ENCODE data around the gene BAIAP2.
"Not testable (repeated sequence)": the region's sequence is repeated elsewhere in the genome, so short reads cannot be mapped to it uniquely, and the experiment has no call there.

BAIAP2 gene

DNA sequence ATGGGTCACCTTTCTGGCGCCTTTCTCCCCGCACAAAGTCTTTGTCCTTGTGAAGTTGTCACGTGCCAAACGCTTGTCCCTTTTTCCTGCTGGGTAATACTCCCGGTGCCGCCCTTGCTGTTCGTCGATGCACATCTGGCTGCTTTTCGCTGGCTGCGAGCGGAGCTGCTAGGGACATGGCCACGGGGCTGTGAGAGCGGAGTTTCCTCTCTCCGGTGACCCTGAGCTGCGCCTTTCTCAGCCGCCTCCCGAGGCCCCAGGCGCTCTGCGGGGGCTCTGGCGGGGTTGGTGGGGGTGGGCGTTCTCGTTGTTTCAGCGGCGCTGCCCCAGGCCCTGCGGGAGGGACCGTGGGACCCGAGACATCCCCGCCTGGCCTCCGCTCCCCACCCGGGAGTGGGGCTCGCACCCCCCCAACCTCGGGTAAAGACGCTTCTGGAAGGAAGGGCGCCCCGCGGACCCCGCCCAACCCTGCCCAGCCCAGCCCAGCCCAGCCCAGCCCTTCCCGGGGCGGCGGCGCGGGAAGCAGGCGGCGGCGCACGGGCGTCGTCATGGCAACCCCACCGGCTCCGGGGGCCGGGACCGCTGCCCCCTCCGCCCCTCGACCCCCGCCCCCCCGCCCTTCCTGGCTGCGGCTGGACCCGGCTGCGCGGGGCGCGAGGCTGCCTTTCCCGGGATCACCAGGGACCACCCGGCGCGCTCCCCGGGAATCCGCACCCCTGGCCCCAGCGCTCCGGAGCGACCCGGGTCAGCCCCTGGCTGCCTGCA, 31.1 kb upstream of the BAIAP2 start:
- Histone ChIP-seq H3K9ac (ENCODE audit: low read depth, low read length) (no peak overlapping the region), H3K27me3 (ENCODE audit: control insufficient read depth, insufficient read depth, low read length) (peaks cover 23% of the 10 kb centered on the region)

DNA sequence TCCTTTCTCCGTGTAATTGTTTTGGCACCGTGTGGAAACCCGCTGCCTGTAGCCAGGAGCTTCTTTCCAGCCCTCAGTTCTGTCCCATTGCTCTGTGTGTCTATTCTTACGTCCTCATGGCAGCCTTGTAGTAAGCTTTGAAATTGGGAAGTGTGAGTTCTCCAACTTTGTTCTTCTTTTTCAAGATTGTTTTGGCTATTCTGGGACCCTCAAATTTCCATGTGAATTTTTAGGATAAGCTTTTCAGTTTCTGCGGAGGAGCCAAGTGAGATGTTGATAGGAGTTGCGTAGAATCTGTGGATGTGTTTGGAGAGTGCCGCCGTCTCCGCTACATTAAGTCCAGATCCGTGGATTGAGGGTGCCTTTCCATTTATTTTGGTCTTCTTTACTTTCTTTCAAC, 28.1 kb upstream of the BAIAP2 start:
- peaks cover 23% of the 10 kb centered on the region for H3K27me3 ChIP-seq (ENCODE audit: control insufficient read depth, insufficient read depth, low read length)

More for the DNA sequence above, 31.1 kb upstream of the BAIAP2 start:
- peaks cover 9% of the 10 kb centered on the region for H3K36me3 ChIP-seq (ENCODE audit: control insufficient read depth, insufficient read depth, low read length)
- H3K9me3 ChIP-seq (ENCODE audit: control insufficient read depth, insufficient read depth, low read length) = no peaks in the 10 kb centered on the region
- no peaks in the 10 kb centered on the region for H3K4me1 ChIP-seq (ENCODE audit: control insufficient read depth, insufficient read depth, low read length)
- H3K4me3 ChIP-seq (ENCODE audit: low read depth, low read length) = peak overlapping the region; percentile 35

GRCh38 chr17:81008140-81008539, 26.8 kb upstream of the BAIAP2 start:
- H3K36me3 ChIP-seq (ENCODE audit: control insufficient read depth, insufficient read depth, low read length) = no peaks in the 10 kb centered on the region
- peaks cover 16% of the 10 kb centered on the region for H3K27me3 ChIP-seq (ENCODE audit: control insufficient read depth, insufficient read depth, low read length)
- H3K4me3 ChIP-seq (ENCODE audit: low read depth, low read length) = no peak overlapping the region
- no peak overlapping the region for H3K9ac ChIP-seq (ENCODE audit: low read depth, low read length)
- no peaks in the 10 kb centered on the region for H3K4me1 ChIP-seq (ENCODE audit: control insufficient read depth, insufficient read depth, low read length)
- H3K9me3 ChIP-seq (ENCODE audit: control insufficient read depth, insufficient read depth, low read length) = no peaks in the 10 kb centered on the region

More for the DNA sequence above, 28.1 kb upstream of the BAIAP2 start:
- H3K36me3 ChIP-seq (ENCODE audit: control insufficient read depth, insufficient read depth, low read length) = no peaks in the 10 kb centered on the region
- H3K4me3 ChIP-seq (ENCODE audit: low read depth, low read length) = no peak overlapping the region
- no peaks in the 10 kb centered on the region for H3K4me1 ChIP-seq (ENCODE audit: control insufficient read depth, insufficient read depth, low read length)
- H3K9me3 ChIP-seq (ENCODE audit: control insufficient read depth, insufficient read depth, low read length) = no peaks in the 10 kb centered on the region
- no peak overlapping the region for H3K9ac ChIP-seq (ENCODE audit: low read depth, low read length)

- no peaks in the 10 kb centered on the region for H3K36me3 ChIP-seq (ENCODE audit: control insufficient read depth, insufficient read depth, low read length)
- no peak overlapping the region for H3K9ac ChIP-seq (ENCODE audit: low read depth, low read length)
- peaks cover 16% of the 10 kb centered on the region for H3K27me3 ChIP-seq (ENCODE audit: control insufficient read depth, insufficient read depth, low read length)
- no peak overlapping the region for H3K4me3 ChIP-seq (ENCODE audit: low read depth, low read length)
- no peaks in the 10 kb centered on the region for H3K4me1 ChIP-seq (ENCODE audit: control insufficient read depth, insufficient read depth, low read length)
- H3K9me3 ChIP-seq (ENCODE audit: control insufficient read depth, insufficient read depth, low read length) = no peaks in the 10 kb centered on the region
Measured at GRCh38 chr17:81009136-81009535, 25.8 kb upstream of the BAIAP2 start.

GRCh38 chr17:81010935-81011334, 24.0 kb upstream of the BAIAP2 start:
- no peaks in the 10 kb centered on the region for H3K4me1 ChIP-seq (ENCODE audit: control insufficient read depth, insufficient read depth, low read length)
- no peaks in the 10 kb centered on the region for H3K9me3 ChIP-seq (ENCODE audit: control insufficient read depth, insufficient read depth, low read length)
- no peak overlapping the region for H3K4me3 ChIP-seq (ENCODE audit: low read depth, low read length)
- no peak overlapping the region for H3K9ac ChIP-seq (ENCODE audit: low read depth, low read length)
- peaks cover 5% of the 10 kb centered on the region for H3K27me3 ChIP-seq (ENCODE audit: control insufficient read depth, insufficient read depth, low read length)
- no peaks in the 10 kb centered on the region for H3K36me3 ChIP-seq (ENCODE audit: control insufficient read depth, insufficient read depth, low read length)

DNA sequence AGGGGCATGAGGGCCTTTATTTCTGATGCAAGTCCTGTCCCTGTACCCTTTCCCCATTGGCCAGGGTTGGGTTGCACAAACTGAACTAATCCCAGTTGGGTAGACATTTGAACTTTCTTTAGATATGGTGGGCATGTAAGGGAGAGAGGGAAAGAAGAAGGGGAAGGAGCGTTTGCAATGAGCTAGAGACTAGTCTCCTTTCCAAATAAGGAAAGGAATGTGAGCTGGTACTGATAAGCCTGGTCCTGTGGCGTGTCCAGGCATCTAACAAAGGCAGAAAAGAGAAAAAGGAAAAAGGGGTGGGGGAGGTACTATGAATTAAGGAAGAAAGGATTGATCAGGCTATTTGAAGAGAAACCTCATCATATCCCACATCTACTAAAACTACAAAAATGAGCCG, 23.0 kb upstream of the BAIAP2 start:
- Histone ChIP-seq H3K4me1 (ENCODE audit: control insufficient read depth, insufficient read depth, low read length) (no peaks in the 10 kb centered on the region), H3K27me3 (ENCODE audit: control insufficient read depth, insufficient read depth, low read length) (no peaks in the 10 kb centered on the region), H3K4me3 (ENCODE audit: low read depth, low read length) (no peak overlapping the region), H3K9ac (ENCODE audit: low read depth, low read length) (no peak overlapping the region), H3K9me3 (ENCODE audit: control insufficient read depth, insufficient read depth, low read length) (no peaks in the 10 kb centered on the region), H3K36me3 (ENCODE audit: control insufficient read depth, insufficient read depth, low read length) (no peaks in the 10 kb centered on the region)

- Histone ChIP-seq H3K9ac (ENCODE audit: low read depth, low read length) (no peak overlapping the region), H3K4me1 (ENCODE audit: control insufficient read depth, insufficient read depth, low read length) (no peaks in the 10 kb centered on the region), H3K27me3 (ENCODE audit: control insufficient read depth, insufficient read depth, low read length) (no peaks in the 10 kb centered on the region), H3K9me3 (ENCODE audit: control insufficient read depth, insufficient read depth, low read length) (no peaks in the 10 kb centered on the region), H3K36me3 (ENCODE audit: control insufficient read depth, insufficient read depth, low read length) (no peaks in the 10 kb centered on the region), H3K4me3 (ENCODE audit: low read depth, low read length) (no peak overlapping the region)
Measured at GRCh38 chr17:81012574-81013447, 22.1 kb upstream of the BAIAP2 start.

- H3K36me3 ChIP-seq (ENCODE audit: control insufficient read depth, insufficient read depth, low read length) = no peaks in the 10 kb centered on the region
- H3K4me1 ChIP-seq (ENCODE audit: control insufficient read depth, insufficient read depth, low read length) = no peaks in the 10 kb centered on the region
- H3K4me3 ChIP-seq (ENCODE audit: low read depth, low read length) = no peak overlapping the region
- no peaks in the 10 kb centered on the region for H3K27me3 ChIP-seq (ENCODE audit: control insufficient read depth, insufficient read depth, low read length)
- no peaks in the 10 kb centered on the region for H3K9me3 ChIP-seq (ENCODE audit: control insufficient read depth, insufficient read depth, low read length)
- H3K9ac ChIP-seq (ENCODE audit: low read depth, low read length) = no peak overlapping the region
Measured at GRCh38 chr17:81013642-81014041, 21.3 kb upstream of the BAIAP2 start.

GRCh38 chr17:81015136-81015535, 19.8 kb upstream of the BAIAP2 start:
- no peaks in the 10 kb centered on the region for H3K36me3 ChIP-seq (ENCODE audit: control insufficient read depth, insufficient read depth, low read length)
- no peak overlapping the region for H3K4me3 ChIP-seq (ENCODE audit: low read depth, low read length)
- H3K4me1 ChIP-seq (ENCODE audit: control insufficient read depth, insufficient read depth, low read length) = no peaks in the 10 kb centered on the region
- H3K27me3 ChIP-seq (ENCODE audit: control insufficient read depth, insufficient read depth, low read length) = no peaks in the 10 kb centered on the region
- no peaks in the 10 kb centered on the region for H3K9me3 ChIP-seq (ENCODE audit: control insufficient read depth, insufficient read depth, low read length)
- no peak overlapping the region for H3K9ac ChIP-seq (ENCODE audit: low read depth, low read length)

GRCh38 chr17:81016575-81016974, 18.4 kb upstream of the BAIAP2 start:
- H3K9me3 ChIP-seq (ENCODE audit: control insufficient read depth, insufficient read depth, low read length) = no peaks in the 10 kb centered on the region
- no peaks in the 10 kb centered on the region for H3K36me3 ChIP-seq (ENCODE audit: control insufficient read depth, insufficient read depth, low read length)
- no peaks in the 10 kb centered on the region for H3K4me1 ChIP-seq (ENCODE audit: control insufficient read depth, insufficient read depth, low read length)
- H3K27me3 ChIP-seq (ENCODE audit: control insufficient read depth, insufficient read depth, low read length) = no peaks in the 10 kb centered on the region
- no peak overlapping the region for H3K4me3 ChIP-seq (ENCODE audit: low read depth, low read length)
- H3K9ac ChIP-seq (ENCODE audit: low read depth, low read length) = no peak overlapping the region

GRCh38 chr17:81017330-81017729, 17.6 kb upstream of the BAIAP2 start:
- H3K4me3 ChIP-seq (ENCODE audit: low read depth, low read length); H3K4me1 ChIP-seq (ENCODE audit: control insufficient read depth, insufficient read depth, low read length); H3K9ac ChIP-seq (ENCODE audit: low read depth, low read length); H3K27me3 ChIP-seq (ENCODE audit: control insufficient read depth, insufficient read depth, low read length); H3K36me3 ChIP-seq (ENCODE audit: control insufficient read depth, insufficient read depth, low read length); H3K9me3 ChIP-seq (ENCODE audit: control insufficient read depth, insufficient read depth, low read length): not testable (repeated sequence)
